ENCODE results near the gene DDR2.

DNA sequence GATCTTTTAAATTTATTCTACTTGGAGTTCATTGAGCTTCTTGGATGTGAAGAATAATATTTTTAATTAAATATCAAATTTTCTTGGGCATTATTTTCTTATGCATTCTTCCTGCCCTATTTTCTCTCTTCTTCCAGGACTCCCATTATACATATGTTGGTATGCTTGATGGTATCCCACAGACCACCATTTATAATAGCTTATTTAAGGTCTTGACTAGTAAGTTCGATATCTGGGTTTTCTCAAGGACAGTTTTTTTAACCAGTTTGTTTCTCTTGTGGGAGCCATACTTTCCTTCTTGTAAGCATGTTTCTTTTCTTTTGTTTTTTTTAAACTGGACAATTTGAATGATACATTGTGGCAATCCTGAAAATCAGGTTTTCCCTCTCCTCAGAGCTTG lies 15.4 kb upstream of the DDR2 start:
- TF ChIP-seq SP1 (IDR thresholded peaks at IDR 0.05) = no peak
- no peak for TF ChIP-seq BHLHE40 (IDR thresholded peaks at IDR 0.05; ENCODE audit: borderline replicate concordance)
- no peak for TF ChIP-seq FOXM1 (IDR thresholded peaks at IDR 0.05; ENCODE audit: borderline replicate concordance)
- TF ChIP-seq NFRKB (IDR thresholded peaks at IDR 0.05) = no peak

All from HEK293T (cell line).